HTR-8/SVneo (cell line): ENCODE results near the gene PYROXD2.
A peak's percentile ranks its signal among the peaks of the same experiment; 100 is the strongest.
"Not testable (repeated sequence)": the region's sequence is repeated elsewhere in the genome, so short reads cannot be mapped to it uniquely, and the experiment has no call there.

Experiments
- DNase-seq: peaks from one replicate; pipeline ENCODE4 v3.0.0; 2011; ENCODE audit warnings: low spot score, mixed read lengths; ENCODE audit not compliant: insufficient read length
- FAIRE-seq: peaks from 2 replicates; lab custom pipeline; 2011; peaks lifted over from hg19 to GRCh38; lab: Jason Lieb, UNC

Gene PYROXD2

GRCh38 chr10:98370831-98371820 lies 43.9 kb downstream of the PYROXD2 start:
- FAIRE-seq = no peak
- DNase-seq = no peak

- no peak for DNase-seq
- no peak for FAIRE-seq
These were observed 45.2 kb downstream of the PYROXD2 start for GRCh38 chr10:98369801-98370200.

GRCh38 chr10:98368644-98369043 lies 46.3 kb downstream of the PYROXD2 start:
- no peak for FAIRE-seq
- DNase-seq = no peak

DNA sequence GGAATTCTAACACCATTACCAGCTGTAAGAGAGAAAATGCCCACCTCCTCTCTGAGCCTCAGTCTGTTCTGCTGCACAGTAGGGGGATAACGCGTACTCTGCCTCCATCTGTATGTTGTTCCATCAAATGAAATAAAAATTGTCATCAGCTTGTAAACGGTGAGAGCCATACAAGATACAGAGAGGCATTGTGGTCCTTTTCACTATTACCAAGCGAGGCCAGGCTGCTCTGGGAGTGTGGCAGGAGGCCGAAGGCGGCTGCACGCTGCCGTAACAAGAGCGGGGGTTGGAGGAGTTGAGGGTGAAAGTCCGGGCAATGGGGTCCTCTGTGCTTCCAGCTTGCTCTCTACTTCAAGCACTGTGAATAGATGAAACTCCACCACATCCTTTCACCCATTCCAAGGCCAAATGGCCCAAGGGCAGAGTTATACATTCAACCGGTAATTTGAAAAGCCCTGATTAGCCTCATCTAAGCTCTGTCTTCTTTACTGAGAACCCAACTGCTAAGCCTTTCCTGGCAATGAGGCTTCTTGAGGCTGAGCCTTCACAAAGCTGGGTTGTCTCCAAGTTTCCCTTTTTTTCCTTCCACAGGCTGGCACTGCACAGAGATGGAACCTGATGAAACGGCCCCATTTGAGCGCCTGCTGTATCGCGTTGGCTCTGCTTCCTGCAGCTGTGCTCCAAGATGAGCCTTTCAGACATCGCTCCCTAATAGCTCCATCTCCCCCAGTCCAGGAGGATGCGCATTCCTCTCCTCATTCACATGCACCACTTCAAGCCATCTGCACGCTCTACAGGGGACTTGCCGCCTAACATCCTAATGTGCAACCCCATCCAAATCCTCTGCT lies 47.2 kb downstream of the PYROXD2 start:
- FAIRE-seq = no peak

GRCh38 chr10:98366062-98366530 lies 48.9 kb downstream of the PYROXD2 start:
- DNase-seq (no peak), FAIRE-seq (no peak)

More for the DNA sequence above, 47.2 kb downstream of the PYROXD2 start:
- no peak for DNase-seq

GRCh38 chr10:98365406-98366061 lies 49.4 kb downstream of the PYROXD2 start:
- FAIRE-seq = no peak

GRCh38 chr10:98364432-98365102 lies 50.4 kb downstream of the PYROXD2 start:
- DNase-seq (no peak), FAIRE-seq (no peak)

More at GRCh38 chr10:98365406-98366061, 49.4 kb downstream of the PYROXD2 start:
- DNase-seq = no peak

GRCh38 chr10:98363220-98363619 lies 51.8 kb downstream of the PYROXD2 start:
- DNase-seq (no peak), FAIRE-seq (no peak)

DNA sequence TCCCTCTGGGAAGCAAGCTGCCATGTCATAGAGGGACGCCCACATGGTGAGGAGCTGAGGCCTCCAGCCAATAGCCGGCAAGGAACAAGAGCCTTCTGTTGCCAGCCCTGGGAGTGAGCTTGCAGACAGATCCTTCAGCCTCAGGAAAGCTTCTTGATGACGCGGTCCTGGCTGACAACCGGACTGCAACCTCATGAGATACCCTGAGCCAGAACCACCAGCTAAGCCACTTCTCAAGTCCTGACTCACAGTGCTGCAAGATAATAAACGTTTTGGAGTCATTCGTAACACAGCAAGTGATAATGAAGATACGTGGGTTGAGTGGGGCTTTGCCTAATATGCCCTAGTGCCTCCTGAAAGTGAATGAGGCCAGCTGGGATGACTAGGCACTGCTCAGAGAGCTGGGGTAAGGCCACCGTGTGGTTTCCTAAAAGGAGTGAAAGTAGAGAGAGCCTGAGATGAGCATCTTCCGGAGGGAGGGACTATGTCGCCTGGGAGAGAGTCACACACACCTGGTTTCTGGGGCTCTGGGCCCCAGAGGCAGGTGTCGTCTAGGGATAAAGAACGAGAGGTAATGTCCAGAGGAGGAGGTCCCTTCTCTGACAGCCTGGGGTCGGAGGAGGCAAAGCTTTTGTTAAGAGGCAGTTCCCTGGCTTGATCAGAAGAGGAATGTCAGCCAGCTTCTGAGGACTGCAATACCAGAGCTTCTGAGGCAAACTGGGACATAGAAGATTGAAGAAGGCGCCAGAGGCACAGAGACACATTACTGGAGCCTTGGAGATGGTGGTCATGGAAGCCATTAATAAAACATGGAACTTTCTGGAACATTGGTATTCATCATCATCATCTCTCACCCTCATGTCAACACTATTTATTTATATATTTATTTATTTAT lies 53.6 kb downstream of the PYROXD2 start:
- peak; percentile 45 for DNase-seq
- no peak for FAIRE-seq

GRCh38 chr10:98357194-98357822 lies 57.7 kb downstream of the PYROXD2 start:
- DNase-seq (no peak), FAIRE-seq (no peak)

GRCh38 chr10:98354491-98354890 lies 60.5 kb downstream of the PYROXD2 start:
- FAIRE-seq (no peak), DNase-seq (no peak)

- no peak for DNase-seq
- FAIRE-seq = no peak
These were observed 61.8 kb downstream of the PYROXD2 start for GRCh38 chr10:98353170-98353569.

DNA sequence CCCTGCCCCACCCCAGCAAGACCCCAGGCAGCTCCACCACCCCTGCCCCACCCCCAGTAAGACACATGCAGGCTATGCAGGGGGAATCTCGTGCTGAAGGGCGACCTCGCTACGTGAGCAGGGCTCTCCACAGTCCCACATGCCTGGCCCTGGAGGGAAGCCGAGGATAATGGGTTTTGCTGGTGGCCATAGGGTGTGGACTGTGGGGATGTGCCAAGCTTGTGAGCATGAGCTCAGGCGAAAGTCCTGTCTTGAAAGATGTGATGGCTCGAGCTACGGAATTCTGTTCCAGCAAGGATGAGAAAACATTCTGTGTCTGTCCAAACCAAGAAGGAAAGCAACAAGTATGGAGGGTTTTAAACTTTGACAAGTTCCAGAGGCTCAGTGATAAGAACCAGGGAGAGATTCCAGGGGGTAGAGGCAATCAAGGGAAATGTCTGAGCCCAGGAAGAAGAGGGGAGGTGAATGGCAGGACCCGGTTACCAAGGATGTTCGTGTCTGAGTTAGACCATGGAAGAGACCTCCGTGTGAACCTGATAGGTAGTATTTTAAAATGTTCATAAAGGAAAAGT lies 63.1 kb downstream of the PYROXD2 start:
- FAIRE-seq = no peak
- no peak for DNase-seq

DNA sequence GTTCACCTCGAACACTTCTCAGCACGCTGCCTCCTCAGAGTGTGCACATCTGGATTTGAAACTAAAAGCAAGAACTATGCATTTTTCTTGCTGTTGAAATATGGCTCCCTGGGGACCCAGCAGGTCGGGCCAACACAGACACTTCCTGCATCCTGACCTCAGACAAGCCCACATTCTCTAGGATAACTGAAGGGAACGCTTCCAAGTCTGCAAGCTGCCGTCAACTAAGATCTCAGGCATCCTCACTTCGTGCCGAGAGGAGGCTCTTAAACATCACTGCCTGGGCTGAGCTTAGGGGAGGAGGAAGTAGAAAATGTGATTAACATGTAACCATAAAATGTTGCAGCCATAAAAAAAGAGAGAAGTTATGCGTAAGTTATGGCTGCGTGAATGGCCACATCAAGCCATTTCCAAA lies 65.5 kb downstream of the PYROXD2 start:
- FAIRE-seq = no peak
- peak; percentile 68 for DNase-seq

DNA sequence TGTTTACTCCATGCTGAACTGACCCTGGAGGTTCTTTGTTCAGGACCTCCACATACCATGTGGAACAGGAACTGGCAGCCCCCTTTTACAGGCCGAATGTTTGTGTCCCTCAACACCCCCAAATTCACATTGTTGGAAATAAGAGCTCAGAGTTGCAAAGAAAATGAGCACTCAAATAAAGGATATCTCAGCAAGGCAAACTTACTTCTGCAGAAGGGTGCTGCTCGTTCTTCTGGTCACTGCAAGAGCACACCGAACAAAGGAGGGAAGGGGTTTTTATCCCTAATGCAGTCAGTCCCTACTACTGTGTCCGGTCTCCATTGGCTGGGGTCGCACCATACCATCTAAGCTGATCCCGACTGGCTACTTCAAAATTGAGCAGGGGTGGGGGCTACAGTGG lies 68.1 kb downstream of the PYROXD2 start:
- FAIRE-seq = no peak
- DNase-seq = no peak

GRCh38 chr10:98344589-98345038 lies 70.4 kb downstream of the PYROXD2 start:
- FAIRE-seq = no peak
- no peak for DNase-seq

GRCh38 chr10:98341701-98342100 lies 73.3 kb downstream of the PYROXD2 start:
- not testable (repeated sequence) for FAIRE-seq

DNA sequence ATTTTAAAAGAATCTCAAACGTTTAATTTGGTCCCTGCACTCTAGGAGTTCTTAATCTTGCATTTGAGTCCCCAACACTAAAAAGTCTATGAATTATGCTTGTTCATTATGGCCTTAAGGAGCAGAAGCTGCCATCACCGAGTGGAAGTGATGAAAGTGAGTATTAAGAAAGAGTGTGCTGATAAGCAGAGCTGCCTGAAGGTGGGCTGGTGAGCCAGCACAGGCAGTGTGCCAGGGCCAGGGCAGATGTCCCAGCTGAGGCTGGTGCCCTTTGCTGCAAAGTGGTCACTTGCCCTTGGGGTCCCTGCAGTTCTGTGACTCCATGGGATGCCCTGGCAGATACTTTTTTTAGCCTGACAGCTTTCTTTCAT lies 74.1 kb downstream of the PYROXD2 start:
- FAIRE-seq = no peak
- no peak for DNase-seq

More at GRCh38 chr10:98341701-98342100, 73.3 kb downstream of the PYROXD2 start:
- not testable (repeated sequence) for DNase-seq
